ENCODE measurements around the gene NR2E3. TPM values are rescaled to one million over a fixed set of nuclear protein-coding genes. Genes with fewer than 3 reads are reported as not detected.

NR2E3 gene
- total RNA-seq, 1 donor from 2014 or later, result not detected

DNA sequence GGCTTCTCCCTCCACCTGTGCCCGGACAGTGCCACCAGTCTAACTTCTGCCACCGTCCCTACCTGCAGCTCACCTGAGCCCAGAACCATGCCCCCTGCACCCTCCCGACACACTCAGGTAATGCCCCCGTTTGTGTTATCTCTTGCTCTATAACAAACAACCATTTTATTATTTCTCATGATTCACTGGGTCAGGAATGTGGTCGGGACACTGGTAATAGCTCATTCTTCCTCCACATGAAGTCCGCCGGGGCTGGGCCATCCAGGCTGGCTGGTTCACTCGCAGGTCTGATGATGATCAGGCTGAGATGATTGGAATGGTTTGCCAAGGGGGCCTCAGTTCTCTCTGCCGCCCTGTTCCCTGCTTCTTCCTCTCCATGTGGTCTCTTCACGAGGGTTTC is 20.3 kb upstream of the NR2E3 start:
- no peak for DNase-seq (ENCODE audit: low spot score)

DNA sequence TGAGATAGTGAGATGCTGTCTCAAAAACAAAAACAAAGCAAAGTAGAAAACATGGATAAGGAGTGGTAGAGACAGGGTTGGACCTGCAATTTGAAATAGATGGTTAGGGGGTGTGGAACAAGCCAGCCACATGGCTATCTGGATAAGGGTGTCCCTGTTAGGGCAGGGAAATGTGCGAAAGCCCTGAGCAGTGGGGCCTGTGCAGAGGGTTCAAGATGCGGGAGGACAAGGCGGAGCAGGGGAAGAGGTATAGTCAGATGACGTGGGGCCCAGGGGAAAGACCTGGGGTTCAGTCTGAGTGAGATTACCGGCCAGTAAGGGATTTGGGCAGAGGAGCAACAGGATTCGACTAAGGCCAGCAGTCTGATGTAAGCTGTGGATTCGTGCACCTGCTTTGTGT is 18.4 kb upstream of the NR2E3 start:
- no peak for DNase-seq (ENCODE audit: low spot score)

DNA sequence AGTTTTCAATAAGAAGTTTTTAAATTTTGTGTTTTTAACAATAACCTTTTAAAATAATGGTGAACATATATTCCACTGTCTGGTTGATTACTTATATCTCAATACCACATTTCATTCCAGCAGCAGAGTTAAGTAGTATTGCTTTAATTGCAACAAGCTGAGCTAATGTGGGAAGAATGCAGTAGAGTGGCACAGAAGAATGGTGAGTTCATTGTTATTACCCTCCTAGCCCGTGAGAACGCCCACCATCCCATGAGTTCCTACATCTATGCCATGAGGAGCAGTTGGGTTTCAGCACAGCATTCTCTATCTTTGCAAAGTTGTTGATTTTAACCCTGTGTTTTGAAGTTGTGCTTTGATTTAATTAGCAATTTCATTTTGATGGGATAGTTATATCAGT is 17.8 kb upstream of the NR2E3 start:
- no peak for DNase-seq (ENCODE audit: low spot score)

DNA sequence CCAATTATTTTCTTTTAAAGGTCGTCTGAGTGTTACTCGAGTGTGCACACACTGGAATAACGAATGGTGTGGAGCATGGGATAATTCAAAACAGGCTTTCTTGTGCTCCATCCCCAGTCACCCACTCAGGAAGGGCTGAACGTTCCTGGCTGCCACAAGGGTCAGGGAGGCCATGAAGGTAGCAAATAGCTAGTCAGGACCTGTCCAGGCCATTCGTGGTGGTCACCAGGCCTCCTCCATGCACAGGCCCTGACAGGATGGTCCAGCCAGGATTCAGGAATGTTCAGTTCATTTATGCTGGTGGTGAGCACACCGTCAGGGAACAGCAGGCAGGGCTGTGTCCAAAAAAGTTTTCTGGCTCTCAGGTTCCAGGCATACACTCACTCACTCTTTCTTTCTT is 11.7 kb upstream of the NR2E3 start:
- DNase-seq (ENCODE audit: low spot score), result no peak

DNA sequence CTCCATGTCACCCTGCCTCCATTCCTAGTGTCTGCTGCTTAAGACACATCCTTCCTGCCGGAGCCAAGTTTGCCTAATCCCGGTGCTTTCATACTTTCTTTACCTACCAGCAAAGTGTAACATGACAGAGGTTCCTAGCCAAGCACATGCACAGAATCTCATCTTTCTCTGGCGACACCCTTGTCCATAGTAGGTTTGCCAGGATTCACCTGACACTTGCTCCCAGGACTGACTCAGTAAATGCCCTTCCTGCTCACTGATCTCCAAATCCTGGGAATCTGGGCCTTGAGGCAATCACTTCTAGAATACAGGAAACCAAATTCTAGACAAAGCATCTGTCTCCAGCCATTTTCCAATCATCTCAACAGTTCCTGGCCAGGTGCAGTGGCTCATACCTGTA is 10.2 kb upstream of the NR2E3 start:
- DNase-seq (ENCODE audit: low spot score), result no peak

DNA sequence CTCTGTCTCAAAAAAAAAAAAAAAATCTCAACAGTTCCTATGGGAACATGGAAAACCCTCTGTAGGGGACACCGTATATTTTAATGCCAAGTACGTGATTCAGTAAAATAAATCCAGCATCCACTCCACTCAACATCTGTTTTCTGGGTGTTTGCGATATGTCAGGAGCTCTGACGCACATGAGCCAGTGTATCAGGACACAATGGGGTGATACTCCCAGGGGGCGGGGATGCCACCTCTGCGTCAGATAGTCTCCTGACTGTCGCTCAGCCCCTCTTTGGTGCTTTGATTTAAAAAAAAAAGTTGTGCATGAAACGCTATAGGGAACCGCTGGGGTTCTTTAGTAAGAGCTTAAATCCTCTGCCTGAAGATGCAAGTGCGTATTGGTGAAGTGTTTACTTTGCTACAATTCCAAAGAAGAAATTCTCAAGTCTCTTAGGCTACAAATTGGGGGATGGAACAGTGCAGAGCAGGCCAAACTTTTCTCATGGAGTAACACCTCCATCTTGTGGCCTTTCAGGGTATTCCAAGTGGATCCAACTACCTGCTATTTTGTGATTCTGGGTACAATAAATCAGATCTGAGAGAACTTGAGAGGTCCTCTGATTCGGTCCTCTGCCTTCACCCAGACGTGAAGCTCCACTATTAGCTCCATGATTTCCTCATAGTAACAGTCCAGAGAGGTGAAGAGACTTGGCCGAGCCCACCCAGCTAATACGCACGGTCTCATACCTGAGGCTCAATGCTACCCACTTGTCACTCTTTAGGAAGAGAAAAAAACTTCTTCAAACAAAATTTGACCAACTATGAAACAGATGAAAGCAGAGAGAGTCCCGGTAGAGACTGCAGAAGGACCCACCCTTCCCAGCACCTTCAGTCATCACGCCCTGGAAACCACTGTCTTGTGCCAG is 9.3 kb upstream of the NR2E3 start:
- no peak for DNase-seq (ENCODE audit: low spot score)

DNA sequence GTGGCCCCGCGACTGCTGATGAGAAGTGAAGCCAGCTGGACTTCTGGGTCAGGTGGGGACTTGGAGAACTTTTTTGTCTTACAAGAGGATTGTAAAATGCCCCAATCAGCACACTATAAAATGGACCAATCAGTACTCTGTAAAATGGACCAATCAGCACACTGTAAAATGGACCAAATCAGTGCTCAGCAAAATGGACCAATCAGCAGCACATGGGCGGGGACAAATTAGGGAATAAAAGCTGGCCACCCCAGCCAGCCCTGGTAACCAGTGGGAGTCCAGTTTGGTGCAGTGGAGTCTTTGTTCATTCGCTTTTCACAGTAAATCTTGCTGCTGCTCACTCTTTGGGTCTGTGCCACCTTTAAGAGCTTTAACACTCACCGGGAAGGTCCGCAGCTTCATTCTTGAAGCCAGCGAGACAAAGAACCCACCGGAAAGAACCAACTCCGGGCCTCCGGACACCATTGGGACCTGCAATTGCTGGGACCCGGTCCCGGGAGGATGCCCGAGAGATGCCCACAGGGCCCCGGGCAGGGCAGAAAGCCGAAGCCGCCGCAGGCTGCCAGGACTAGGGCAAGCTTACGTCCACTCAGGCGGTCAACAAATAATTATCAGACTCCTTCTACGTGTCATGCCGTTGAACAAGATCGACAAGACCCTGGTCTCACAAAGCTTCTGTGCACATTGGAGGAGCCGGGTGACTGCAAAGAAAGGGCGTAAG is 8.3 kb upstream of the NR2E3 start:
- DNase-seq (ENCODE audit: low spot score), result no peak

DNA sequence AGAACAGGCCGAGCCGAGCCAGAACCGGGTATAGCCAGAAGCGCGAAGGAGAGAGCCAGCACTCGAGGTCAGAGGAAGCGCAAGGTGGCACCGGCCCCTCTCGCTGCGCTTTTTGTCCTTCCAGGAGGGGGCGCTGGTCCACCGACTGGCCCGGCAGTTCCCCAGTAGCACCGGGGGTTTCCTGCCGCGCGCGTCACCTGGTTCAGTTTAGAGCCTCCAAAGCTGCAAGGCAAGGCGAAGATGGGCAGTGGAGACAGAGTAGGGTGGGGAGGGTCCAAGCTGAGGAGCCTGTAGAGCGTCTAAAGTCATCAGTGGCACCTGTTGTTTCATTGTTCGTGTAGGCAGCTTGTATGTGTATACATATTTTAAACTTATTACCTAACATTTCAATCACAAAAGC is 7.6 kb upstream of the NR2E3 start:
- DNase-seq (ENCODE audit: low spot score), result no peak

DNA sequence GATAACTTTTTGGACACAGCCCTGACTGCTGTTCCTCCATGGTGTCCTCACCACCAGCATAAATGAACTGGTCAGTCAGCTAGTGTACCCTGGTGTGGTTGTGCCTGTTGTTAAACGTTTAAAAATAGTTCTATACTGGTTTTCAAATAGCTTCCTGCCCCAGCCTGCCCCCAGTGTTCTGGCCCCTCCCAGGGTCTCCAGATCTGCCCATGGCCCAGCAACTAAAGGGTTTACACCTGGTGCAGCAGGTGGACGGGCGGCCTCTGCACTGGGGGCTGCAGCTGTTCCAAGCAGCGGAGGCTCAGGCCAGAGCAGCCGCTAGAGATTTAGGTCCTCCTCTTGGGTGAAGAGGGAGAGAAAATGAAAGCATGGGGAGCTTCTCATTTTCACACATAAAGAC is 6.1 kb upstream of the NR2E3 start:
- DNase-seq (ENCODE audit: low spot score), result no peak

DNA sequence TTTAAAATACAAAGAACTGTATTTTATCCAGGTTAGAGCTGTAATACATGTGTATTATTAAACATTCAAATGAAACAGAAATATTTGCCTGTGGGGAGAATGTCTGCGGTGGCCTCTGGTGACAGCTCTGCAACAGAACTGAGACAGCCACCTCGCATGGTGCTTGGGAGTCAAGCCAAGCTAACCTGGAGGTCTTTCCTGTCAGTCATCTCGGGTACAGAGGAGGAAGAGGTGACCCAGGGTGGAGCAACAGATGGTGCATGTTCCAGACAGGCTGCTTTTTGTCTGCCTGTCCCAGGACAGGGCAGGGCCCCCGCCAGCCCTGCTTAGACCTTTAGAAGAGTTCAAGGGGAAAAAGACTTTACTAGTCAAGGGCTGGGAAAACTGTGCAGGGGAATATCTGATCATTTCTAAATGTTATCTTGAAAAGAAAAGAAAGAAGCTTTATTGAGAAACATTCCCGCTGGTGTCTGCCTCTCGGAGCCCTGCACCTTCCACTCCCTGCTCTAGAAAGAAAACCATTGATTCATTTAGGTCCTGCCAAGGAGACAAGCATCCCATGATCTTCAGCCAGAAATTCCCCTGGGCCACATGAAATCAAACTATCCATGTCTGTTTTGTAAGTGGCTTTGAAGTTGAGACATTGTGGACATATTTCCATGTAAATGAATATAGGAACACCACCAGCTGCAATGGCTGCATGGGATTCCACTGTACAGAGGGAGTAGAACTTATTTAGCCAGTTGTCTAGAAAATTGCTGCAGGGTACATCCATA is 5.5 kb upstream of the NR2E3 start:
- DNase-seq (ENCODE audit: low spot score), result no peak

DNA sequence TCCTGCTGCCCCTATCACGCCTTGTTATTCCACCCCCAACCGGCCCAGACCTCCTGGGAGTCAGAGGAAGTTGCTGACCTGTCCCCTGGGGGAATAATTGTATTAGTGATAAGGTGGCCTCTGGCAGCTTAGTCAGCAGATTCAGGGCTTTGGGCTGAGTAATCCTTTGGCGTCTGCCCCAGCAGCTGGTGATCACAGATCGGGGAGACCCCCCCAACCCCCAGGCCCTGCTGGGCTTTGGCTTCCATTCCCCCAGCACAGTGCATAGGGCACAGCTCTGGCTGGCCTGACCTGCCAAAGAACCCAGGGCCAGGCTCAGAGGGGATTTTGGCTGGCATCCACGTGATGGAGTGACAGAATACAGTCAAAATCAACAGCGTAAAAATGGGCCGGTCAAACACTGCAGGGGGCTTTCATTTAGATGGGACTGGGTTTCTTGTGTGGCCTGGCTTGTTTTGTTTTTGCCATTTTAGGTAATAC is 3.9 kb upstream of the NR2E3 start:
- no peak for DNase-seq (ENCODE audit: low spot score)

DNA sequence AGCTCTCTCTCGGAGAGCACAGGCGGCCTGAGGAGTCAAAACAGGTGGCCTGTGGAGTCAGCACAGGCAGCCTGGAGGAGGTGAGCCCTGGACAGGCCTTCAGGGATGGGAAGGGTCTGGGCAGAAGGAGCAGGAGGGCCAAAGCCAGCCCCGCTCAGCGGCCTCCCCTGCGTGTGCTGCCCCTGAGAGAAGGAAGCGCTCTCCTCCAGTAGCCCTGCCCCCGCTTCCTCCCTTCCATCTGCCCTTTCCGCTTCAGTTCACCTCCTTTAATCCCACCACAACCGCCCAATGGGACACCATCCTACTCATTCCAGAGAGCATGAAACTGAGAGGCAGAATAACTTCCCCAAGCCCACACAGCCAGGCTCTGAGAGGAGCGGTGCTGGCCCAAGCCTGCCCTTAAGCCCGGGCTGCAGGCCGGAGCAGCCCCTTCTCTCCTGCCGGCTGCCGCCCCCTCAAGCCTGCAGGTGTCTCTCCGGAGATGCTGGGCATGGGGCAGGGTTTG is 3.2 kb upstream of the NR2E3 start:
- DNase-seq (ENCODE audit: low spot score), result no peak

DNA sequence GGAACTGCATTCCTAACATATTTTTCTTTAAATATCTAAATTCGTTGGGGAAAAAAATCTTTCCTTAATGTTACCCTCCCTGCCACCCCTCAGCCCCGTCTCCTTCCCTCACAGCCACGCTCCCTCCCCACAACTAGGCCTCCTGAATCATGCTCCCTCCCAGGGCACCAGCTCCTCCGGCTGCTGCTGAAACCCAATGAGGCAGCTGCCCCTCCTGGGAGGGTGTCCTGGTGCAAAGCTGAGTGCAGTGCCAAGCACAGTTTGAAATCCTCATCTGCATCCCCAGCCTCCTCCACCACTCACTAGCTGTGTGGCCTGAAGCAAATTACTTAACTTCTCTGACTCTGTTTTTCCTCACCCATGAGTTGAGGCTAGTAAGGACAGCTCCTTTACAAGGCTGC is 2.7 kb upstream of the NR2E3 start:
- DNase-seq (ENCODE audit: low spot score), result no peak

DNA sequence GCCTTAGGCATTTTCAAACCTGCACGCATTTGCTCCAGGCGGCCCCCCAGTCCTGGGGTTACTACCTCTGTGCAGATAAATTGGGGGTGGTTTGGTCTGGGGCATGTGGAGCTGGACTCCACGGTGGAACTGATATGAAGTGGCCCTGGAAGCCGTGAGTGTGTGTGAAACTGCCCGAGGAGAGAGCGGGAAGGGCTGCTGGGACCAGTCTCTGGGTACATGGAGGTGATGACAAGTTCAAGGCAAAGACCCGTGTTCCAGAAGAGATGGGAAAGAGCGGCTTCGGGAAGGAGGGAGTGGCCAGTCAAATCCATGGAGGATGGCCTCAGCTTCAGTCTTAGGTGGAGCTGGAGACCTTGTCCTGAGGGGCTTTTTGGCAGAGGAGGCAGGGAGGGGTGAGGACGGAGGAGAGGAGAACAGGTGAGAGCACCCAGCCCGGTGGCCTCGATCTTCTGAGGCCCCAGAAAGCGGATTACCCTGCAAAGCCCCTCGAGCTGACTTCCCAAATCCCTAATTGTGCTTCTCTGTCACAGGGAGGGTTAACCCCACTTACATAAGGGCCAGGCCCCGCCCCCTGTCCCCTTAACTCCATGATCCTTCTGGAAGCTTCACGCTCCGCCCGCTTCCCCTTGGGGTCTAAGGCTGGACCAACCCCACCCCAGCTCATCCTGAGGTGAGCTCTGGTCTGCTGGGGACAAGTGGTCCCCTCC is 1.9 kb upstream of the NR2E3 start:
- DNase-seq (ENCODE audit: low spot score), result no peak

DNA sequence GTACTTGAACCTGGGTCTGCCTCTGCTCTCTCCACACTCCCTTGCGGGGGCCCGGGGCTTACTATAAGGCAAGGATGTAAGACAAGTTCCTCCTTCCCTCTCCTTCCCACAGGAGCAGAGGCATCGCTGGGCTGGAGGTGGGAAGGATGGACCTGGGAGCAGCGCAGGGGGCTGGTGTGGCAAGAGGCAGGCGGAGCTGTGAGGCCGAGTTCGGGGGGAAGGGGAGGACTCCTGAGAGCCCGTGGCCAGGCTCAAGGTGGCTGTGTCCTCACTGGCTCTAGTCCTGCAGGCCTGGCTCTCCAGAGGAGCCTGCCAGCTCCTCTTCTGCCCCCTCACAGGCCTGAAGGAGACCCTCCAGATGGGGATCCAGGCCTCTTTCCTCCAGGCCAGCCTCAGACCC is 1.0 kb upstream of the NR2E3 start:
- DNase-seq (ENCODE audit: low spot score), result no peak

DNA sequence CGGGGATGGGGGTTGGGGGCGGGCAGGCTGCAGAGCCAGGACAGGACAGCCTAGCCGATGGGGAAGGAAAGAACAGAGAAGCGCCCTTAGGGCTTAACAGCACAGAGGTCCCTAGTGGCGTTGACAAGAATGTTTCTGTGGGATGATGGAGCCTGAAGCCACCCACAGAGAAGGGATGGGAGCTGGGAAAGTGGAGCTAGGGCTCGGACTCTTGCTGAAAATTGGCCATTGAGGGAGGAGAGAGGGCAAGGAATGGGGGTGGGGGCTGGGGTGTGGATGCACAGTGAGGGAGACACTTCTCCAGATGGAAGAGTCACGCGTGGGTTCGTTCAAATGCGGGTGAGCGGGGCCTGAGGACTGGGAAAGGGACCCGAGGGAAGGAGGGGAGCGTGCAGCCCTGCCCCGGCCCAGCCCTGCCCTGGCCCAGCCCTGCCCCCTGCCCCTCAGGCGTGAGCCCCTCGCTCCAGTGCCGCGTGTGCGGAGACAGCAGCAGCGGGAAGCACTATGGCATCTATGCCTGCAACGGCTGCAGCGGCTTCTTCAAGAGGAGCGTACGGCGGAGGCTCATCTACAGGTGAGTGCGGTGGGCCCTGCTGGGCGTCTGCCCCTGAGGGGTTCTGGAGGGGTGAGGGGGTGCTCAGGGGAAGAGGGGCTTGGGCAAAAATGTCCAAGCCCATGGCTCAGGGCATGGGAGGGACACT is 832 bp downstream of the NR2E3 start:
- DNase-seq (ENCODE audit: low spot score), result no peak

DNA sequence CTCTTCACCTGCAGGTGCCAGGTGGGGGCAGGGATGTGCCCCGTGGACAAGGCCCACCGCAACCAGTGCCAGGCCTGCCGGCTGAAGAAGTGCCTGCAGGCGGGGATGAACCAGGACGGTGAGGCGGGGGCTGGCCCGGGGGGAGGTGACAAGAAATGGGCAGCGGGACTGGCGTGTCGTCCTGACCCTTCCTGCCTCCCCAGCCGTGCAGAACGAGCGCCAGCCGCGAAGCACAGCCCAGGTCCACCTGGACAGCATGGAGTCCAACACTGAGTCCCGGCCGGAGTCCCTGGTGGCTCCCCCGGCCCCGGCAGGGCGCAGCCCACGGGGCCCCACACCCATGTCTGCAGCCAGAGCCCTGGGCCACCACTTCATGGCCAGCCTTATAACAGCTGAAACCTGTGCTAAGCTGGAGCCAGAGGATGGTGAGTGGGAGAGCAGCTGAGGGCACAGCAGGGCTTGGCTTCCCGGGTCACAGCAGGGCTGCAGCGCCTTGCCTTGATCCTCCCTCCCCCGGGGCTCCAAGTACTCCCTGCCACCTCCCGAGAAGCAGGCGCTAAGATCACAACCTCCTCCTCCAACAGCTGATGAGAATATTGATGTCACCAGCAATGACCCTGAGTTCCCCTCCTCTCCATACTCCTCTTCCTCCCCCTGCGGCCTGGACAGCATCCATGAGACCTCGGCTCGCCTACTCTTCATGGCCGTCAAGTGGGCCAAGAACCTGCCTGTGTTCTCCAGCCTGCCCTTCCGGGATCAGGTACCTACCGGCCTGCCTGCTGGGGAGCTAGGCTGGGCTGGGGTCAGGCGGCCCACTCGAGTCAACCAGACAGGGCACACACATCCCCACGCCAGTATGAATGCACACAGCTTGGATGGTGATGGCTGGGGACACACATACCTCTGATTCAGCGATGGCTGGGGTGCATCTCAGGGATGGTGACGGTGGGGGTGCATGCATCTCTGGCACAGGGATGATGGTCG is 1.7 kb downstream of the NR2E3 start:
- no peak for DNase-seq (ENCODE audit: low spot score)

DNA sequence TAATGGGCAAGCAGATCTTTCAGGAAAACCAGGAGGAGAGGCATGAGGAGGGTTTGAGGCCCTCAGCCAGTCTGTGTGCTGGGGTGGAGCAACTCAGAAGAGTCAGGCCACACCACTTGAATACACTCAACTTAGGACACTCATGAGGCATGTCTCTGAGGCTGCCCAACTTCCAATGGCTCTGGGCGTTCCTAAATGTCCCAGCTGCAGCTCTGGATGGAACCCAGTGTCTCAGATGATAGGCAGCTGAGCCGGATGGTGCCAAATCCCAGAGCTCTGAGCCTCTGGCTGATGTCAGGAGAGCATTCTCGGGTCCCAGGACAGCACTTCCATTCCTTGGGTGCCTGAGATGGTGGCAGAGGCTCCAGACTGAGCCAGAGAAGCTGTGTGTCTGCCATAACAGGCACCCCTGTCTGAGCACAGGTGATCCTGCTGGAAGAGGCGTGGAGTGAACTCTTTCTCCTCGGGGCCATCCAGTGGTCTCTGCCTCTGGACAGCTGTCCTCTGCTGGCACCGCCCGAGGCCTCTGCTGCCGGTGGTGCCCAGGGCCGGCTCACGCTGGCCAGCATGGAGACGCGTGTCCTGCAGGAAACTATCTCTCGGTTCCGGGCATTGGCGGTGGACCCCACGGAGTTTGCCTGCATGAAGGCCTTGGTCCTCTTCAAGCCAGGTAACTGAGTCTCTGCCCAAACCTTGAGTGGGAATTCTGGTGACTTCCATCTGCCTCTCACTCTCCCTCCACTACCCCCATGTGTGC is 2.8 kb downstream of the NR2E3 start:
- no peak for DNase-seq (ENCODE audit: low spot score)
